Activated CD8-positive, alpha-beta memory T cell treated with anti-CD3 and anti-CD28 coated beads, Interleukin-2, amount 50 U/mL, for 4 hours (primary cell): ENCODE measurements around the gene USP20.

ENCODE experiments used
- DNase-seq: peaks from one replicate; pipeline ENCODE4 v3.0.0-alpha.2; 2020

Gene USP20

DNA sequence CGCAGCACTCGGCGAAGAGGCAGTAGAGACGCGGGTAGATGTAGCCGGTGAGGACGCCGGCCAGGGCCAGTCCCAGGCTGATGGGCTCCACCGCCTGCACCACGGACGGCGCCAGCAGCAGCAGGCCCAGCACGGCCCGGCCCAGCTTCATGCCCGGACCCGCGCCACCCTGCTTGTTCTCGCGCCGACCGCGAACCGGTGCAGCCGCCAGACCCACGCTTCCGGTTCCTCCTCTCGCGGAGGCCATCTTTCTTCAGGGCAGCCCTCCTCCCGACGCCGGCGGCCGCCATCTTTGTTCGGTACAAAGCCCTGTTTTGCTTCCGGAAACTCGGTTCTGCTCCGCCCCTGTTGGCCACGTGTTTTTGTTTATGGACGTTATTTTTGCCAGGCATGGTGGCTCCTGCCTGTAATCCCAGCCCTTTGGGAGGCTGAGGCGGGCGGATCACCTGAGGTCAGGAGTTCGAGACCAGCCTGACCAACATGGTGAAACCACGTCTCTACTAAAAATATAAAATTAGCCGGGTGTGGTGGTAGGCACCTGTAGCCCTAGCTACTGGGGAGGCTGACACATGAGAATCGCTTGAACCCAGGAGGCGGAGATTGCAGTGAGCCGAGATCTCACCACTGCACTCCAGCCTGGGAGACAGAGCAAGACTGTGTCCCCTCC, 11.2 kb upstream of the USP20 start, which contains the start of gene TOR1A:
Gene TOR1A (minus strand): TSS at position 202 of the 667 bp plus-strand sequence. CDS start 51 bp downstream, at position 151.
- DNase-seq = peak; percentile 91

GRCh38 chr9:129826344-129826743, 8.9 kb upstream of the USP20 start:
- DNase-seq = no peak

DNA sequence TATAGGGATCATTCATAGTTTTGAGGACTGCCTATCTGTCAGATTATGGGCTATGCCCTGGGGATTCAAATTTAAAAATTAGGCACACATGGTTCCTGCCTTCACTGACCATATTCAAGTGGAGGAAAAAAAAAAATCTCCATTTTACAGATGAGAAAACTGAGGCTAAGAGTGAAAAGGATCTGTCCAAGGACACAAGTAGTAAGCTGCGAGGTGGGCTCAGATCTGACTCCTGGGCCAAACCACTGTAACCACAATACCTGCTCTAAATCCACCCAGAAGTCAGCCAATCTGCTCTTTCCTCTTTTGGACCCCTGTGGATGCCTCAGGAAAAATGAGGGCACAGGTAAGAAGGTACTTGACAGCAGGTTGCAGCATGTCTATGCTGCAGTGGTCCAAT, 8.5 kb upstream of the USP20 start:
- no peak for DNase-seq

DNA sequence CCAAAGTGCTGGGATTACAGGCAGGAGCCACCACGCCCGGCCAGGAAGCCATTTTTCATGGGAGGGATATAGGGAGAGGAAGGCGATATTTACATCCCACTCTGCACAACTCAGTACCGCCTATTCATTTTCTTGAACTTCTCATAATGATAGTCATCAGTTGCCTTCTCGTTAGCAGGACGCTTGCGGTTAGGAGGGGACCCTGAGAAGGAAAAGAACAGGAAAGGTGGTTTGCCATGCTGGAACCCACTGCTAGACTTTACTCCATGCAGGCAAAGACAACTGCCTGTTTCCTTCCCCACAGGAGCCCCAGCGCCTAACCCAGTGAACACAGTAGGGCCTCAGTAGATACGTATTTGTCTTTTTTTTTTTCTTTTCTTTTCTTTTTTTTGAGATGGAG, 7.2 kb upstream of the USP20 start:
- DNase-seq = no peak

DNA sequence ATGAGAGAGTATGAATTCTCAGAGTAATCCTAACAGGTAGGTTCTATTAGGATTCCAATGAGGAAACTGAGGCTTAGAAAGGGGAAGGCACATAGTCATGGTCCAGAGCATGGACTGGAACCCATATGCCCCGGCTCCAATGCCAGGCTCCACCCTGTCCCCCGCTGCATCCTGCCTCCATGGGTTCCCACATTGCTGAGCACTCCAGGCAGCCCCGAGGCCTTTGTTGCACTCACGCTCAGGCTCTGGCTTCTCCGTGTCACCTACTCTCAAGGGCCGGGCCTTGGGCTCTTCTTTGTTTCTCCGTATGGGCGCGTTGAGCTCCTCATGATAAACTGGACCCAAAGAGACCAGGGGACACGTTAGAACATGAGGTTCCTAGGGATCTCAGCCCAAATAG, 6.3 kb upstream of the USP20 start:
- DNase-seq = no peak

DNA sequence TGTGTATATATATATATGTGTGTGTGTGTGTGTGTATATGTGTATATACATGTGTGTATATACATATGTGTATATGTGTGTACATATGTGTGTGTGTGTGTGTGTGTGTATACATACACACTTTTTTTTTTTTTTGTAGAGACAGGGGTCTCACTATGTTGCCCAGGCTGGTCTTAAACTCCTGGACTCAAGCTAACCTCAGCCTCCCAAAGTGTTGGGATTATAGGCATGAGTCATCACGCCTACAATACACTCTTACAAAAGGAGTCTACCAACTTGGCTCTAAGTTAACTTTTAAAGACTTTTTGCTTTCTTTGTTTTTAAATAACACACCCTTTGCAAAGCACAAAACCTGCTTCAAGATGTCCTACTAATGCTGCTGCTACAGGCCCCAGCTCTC, 2.3 kb upstream of the USP20 start:
- DNase-seq = no peak

- DNase-seq = peak; percentile 48
Observed at GRCh38 chr9:129834489-129835127, 650 bp upstream of the USP20 start.

- no peak for DNase-seq
Observed at GRCh38 chr9:129835860-129836223, 584 bp downstream of the USP20 start.

GRCh38 chr9:129836311-129837007, 1.2 kb downstream of the USP20 start:
- DNase-seq = peak; percentile 57

GRCh38 chr9:129838707-129839259, 3.5 kb downstream of the USP20 start:
- DNase-seq = no peak

- no peak for DNase-seq
Observed at GRCh38 chr9:129839324-129840023, 4.2 kb downstream of the USP20 start.

DNA sequence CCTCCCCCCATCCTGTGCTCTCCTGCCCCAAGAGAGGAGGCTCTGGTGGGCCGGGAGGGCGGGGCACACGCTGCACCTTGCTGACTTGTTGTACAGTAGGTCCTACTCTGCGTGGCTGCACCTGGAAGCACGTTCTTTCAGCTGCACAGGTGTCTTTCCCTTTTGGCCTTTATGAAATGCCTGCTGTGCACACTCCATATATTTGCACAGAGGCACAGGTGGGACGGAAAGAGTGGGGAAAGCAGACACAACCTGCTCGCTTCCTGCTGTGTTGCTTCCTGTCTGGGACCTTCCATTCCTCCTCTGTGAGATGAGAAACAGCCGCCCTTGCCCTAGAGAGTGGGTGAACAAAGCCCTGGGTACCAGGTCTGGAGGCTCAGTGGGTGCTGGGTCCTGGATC, 4.8 kb downstream of the USP20 start:
- DNase-seq = no peak

- DNase-seq = no peak
Observed at GRCh38 chr9:129841071-129841470, 5.8 kb downstream of the USP20 start.

GRCh38 chr9:129845373-129845772, 10.1 kb downstream of the USP20 start:
- no peak for DNase-seq

- DNase-seq = no peak
Observed at GRCh38 chr9:129848712-129849441, 13.6 kb downstream of the USP20 start.

GRCh38 chr9:129849901-129850300, 14.6 kb downstream of the USP20 start:
- DNase-seq = no peak

DNA sequence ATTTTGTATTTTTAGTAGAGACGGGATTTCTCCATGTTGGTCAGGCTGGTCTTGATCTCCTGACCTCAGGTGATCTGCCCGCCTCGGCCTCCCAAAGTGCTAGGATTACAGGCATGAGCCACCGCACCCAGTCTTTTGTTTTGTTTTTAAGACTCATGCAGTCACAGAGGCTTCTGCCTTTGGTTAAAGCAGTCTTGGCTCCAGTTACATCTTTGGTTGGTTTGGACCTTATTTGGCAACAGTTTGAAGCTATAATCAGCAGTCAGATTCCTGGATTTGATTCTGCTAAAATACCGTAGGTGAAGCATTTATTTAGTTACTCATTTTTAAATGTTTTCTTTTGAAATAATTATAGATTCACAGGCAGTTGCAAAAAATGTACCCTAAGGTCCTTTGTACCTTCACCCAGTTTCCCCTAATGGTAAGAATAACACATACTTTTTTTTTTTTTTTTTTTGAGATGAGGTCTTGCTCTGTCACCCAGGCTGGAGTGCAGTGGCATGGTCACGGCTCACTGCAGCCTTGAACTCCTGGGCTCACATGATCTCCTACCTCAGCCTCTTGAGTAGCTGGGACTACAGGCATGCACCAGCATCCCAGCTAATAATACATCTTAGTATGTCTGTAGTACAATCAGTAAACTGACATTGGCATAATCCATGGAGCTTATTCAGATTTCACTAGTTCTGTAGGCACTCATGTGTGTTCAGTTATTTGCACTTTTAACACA, 15.7 kb downstream of the USP20 start:
- no peak for DNase-seq

- no peak for DNase-seq
Observed at GRCh38 chr9:129851821-129852220, 16.6 kb downstream of the USP20 start.

- DNase-seq = no peak
Observed at GRCh38 chr9:129852579-129852978, 17.3 kb downstream of the USP20 start.

GRCh38 chr9:129853614-129854013, 18.4 kb downstream of the USP20 start:
- DNase-seq = no peak

DNA sequence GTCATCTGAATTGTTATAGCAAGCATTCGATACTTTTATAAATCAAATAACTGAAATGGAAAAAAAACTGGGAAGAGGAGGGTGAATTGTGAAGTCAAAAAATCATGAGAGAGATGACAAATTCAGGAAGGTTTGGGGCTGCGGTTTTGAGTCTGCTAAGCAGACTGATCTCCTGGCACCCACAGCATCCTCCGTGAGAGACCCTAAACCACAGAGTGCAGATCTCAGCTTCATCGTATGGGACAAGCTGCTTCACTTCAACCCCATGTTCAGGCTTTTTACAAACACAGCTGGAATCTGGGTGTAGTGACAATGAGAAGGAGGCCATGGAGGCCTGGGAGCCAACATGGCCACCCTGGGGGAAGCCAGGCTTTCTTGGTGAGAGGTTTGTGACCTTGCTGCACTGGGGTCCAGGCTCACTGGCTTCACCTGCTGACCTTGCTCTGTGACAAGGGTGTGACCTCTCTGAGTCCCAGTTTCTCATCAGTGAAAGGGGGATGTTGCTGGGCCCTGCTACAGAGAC, 19.4 kb downstream of the USP20 start:
- DNase-seq = no peak

DNA sequence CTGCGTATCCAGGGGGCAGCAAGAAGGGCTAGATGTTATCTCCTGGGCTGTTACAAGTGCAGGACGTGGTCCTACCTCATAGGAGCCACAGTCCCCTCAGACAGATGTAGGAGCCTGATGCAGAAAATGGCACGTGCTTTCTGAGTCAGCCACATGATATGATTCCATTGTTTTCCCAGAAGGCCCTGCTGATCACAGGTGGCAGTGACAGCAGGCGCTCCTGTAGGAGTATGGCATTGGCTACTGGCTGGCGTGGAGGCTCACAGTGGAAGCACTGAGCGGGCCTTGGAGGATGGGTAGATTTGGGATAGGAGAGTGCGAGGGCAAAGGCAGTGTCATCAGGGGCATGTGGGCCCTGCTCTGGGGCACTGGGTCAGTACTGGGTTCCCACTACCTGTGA, 21.9 kb downstream of the USP20 start:
- no peak for DNase-seq
